H9 (cell line): ENCODE data around the gene IFT122. TPM values are rescaled to one million over a fixed set of nuclear protein-coding genes. Genes with fewer than 3 reads are reported as not detected.

Experiments used
- DNase-seq: peaks from one replicate; pipeline ENCODE4 v3.0.0-alpha.2; 2017
- H2AFZ ChIP-seq: one replicate; pipeline ENCODE4 v1.6.1; 2013; ENCODE audit warnings: mild to moderate bottlenecking, low read length, control low read depth, moderate library complexity
- H2AK5ac ChIP-seq: 2 replicates; pipeline ENCODE4 v1.6.1; 2013; ENCODE audit warnings: low read length, control low read depth, mixed read lengths; ENCODE audit not compliant: insufficient read length
- H2BK120ac ChIP-seq: one replicate; pipeline ENCODE4 v1.6.1; 2013; ENCODE audit warnings: low read depth, mild to moderate bottlenecking, low read length, control low read depth, inconsistent platforms; ENCODE audit not compliant: poor library complexity, severe bottlenecking
- H2BK12ac ChIP-seq: 2 replicates; pipeline ENCODE4 v1.6.1; 2013; ENCODE audit warnings: low read length, control low read depth, mixed read lengths, low read depth; ENCODE audit not compliant: insufficient read length
- H2BK15ac ChIP-seq: 2 replicates; pipeline ENCODE4 v1.6.1; 2013; ENCODE audit warnings: low read depth, low read length, control low read depth
- H2BK20ac ChIP-seq: one replicate; pipeline ENCODE4 v1.6.1; 2013; ENCODE audit warnings: low read depth, mild to moderate bottlenecking, low read length, control low read depth, inconsistent platforms; ENCODE audit not compliant: poor library complexity, severe bottlenecking
- H2BK5ac ChIP-seq: 2 replicates; pipeline ENCODE4 v1.6.1; 2013; ENCODE audit warnings: low read length, control low read depth, mixed read lengths; ENCODE audit not compliant: insufficient read length
- H3K14ac ChIP-seq: 2 replicates; pipeline ENCODE4 v1.6.1; 2013; ENCODE audit warnings: low read length, control low read depth; ENCODE audit not compliant: insufficient read depth
- H3K18ac ChIP-seq: 2 replicates; pipeline ENCODE4 v1.6.1; 2013; ENCODE audit warnings: low read depth, mild to moderate bottlenecking, mixed read lengths, low read length, control low read depth; ENCODE audit not compliant: insufficient read length
- H3K23ac ChIP-seq: 2 replicates; pipeline ENCODE4 v1.6.1; 2013; ENCODE audit warnings: low read length, control low read depth, mixed read lengths, low read depth; ENCODE audit not compliant: insufficient read length
- H3K23me2 ChIP-seq: 2 replicates; pipeline ENCODE4 v1.6.1; 2013; ENCODE audit warnings: low read depth, mild to moderate bottlenecking, mixed read lengths, low read length, control low read depth; ENCODE audit not compliant: insufficient read length, poor library complexity, severe bottlenecking
- H3K27ac ChIP-seq: 2 replicates; pipeline ENCODE4 v1.5.1; 2013; ENCODE audit warnings: low read length, control low read depth, mixed read lengths, low read depth; ENCODE audit not compliant: insufficient read length
- H3K27me3 ChIP-seq: 2 replicates; pipeline ENCODE4 v1.6.1; 2013; ENCODE audit warnings: low read length, control low read depth, inconsistent platforms; ENCODE audit not compliant: insufficient read depth
- H3K4ac ChIP-seq: 2 replicates; pipeline ENCODE4 v1.6.1; 2013; ENCODE audit warnings: low read depth, mild to moderate bottlenecking, control low read depth, inconsistent platforms, low read length, moderate library complexity
- H3K4me1 ChIP-seq: 2 replicates; pipeline ENCODE4 v1.6.1; 2013; ENCODE audit warnings: low read length, control low read depth, inconsistent platforms; ENCODE audit not compliant: insufficient read depth
- H3K4me2 ChIP-seq: 2 replicates; pipeline ENCODE4 v1.6.1; 2013; ENCODE audit warnings: low read length, control low read depth, mixed read lengths; ENCODE audit not compliant: insufficient read length, insufficient read depth
- H3K56ac ChIP-seq: 2 replicates; pipeline ENCODE4 v1.6.1; 2013; ENCODE audit warnings: low read depth, mild to moderate bottlenecking, mixed read lengths, low read length, control low read depth; ENCODE audit not compliant: insufficient read length
- H3K79me1 ChIP-seq: 2 replicates; pipeline ENCODE4 v1.6.1; 2013; ENCODE audit warnings: low read depth, mild to moderate bottlenecking, moderate library complexity, low read length, control low read depth, inconsistent platforms; ENCODE audit not compliant: insufficient read depth, poor library complexity, severe bottlenecking
- H3K79me2 ChIP-seq: 2 replicates; pipeline ENCODE4 v1.6.1; 2013; ENCODE audit warnings: low read length, control low read depth, inconsistent platforms; ENCODE audit not compliant: insufficient read depth
- H3K9ac ChIP-seq: 2 replicates; pipeline ENCODE4 v1.6.1; 2013; ENCODE audit warnings: low read length, control low read depth, mixed read lengths; ENCODE audit not compliant: insufficient read length; ENCODE audit errors: extremely low read depth
- H3K9me3 ChIP-seq: one replicate; pipeline ENCODE4 v1.6.1; 2013; ENCODE audit warnings: low read depth, low read length, inconsistent platforms; ENCODE audit not compliant: control insufficient read depth
- H3T11ph ChIP-seq: one replicate; pipeline ENCODE4 v1.6.1; 2013; ENCODE audit warnings: mild to moderate bottlenecking, low read length, control low read depth, inconsistent platforms
- H4K20me1 ChIP-seq: one replicate; pipeline ENCODE4 v1.6.1; 2013; ENCODE audit not compliant: control insufficient read depth, insufficient read length, insufficient read depth
- H4K5ac ChIP-seq: 2 replicates; pipeline ENCODE4 v1.6.1; 2013; ENCODE audit warnings: low read depth, mild to moderate bottlenecking, mixed read lengths, low read length, control low read depth; ENCODE audit not compliant: insufficient read length
- H4K8ac ChIP-seq: replicated peaks from 2 replicates; pipeline ENCODE4 v1.6.1; 2013; ENCODE audit warnings: low read length, control low read depth, mixed read lengths, low read depth; ENCODE audit not compliant: insufficient read length
- H4K91ac ChIP-seq: 2 replicates; pipeline ENCODE4 v1.6.1; 2013; ENCODE audit warnings: low read depth, mild to moderate bottlenecking, moderate library complexity, mixed read lengths, low read length, control low read depth; ENCODE audit not compliant: insufficient read length
- H3K27ac Mint-ChIP-seq, 3 experiments: 2 replicates in 2 of 3; 3 replicates in 1 of 3; pipeline ENCODE4 v1.8.0; 2020 to 2021; ENCODE audit warnings: mixed read lengths in 3 of 3, mild to moderate bottlenecking in 1 of 3, moderate library complexity in 1 of 3
- H3K27me3 Mint-ChIP-seq: 2 replicates; pipeline ENCODE4 v1.8.0; 2021; ENCODE audit warnings: low read depth, mild to moderate bottlenecking, moderate library complexity, mixed read lengths
- H3K36me3 Mint-ChIP-seq, 3 experiments: 2 replicates in 2 of 3; 3 replicates in 1 of 3; pipeline ENCODE4 v1.8.0; 2020 to 2021; ENCODE audit warnings: low read depth in 3 of 3, mixed read lengths in 3 of 3; ENCODE audit not compliant: insufficient read depth in 1 of 3
- H3K4me1 Mint-ChIP-seq, 2 experiments: 2 replicates each; pipeline ENCODE4 v1.8.0; 2020; ENCODE audit warnings: mixed read lengths in 2 of 2
- H3K4me3 Mint-ChIP-seq, 2 experiments: 2 replicates in 1 of 2; 3 replicates in 1 of 2; pipeline ENCODE4 v1.8.0; 2020 to 2021; ENCODE audit warnings: mild to moderate bottlenecking in 2 of 2, mixed read lengths in 2 of 2, moderate library complexity in 1 of 2
- H3K9me3 Mint-ChIP-seq, 2 experiments: 2 replicates in 1 of 2; 3 replicates in 1 of 2; pipeline ENCODE4 v1.8.0; 2020; ENCODE audit warnings: mild to moderate bottlenecking in 2 of 2, mixed read lengths in 2 of 2, moderate library complexity in 1 of 2
- CTCF ChIP-seq: fragments of 200-600 bp; sonication (generic); conservative IDR thresholded peaks from 3 replicates; pipeline ENCODE4 v1.8.0; 2021; ENCODE audit warnings: antibody characterized with exemption, mild to moderate bottlenecking
- WGBS: extraction: QIAGEN DNeasy Blood & Tissue Kit; methylation state at CpG from one replicate; pipeline ENCODE4 v1.1.7; 2013; ENCODE audit warnings: missing lambda C conversion rate, low lambda C conversion rate, mixed read lengths; ENCODE audit not compliant: insufficient read length; ENCODE audit errors: extremely low coverage; 5-methylcytosine and 5-hydroxymethylcytosine counted together
- total RNA-seq: library from RNA; stranded (reverse); gene quantifications from 2 replicates; pipeline ENCODE4 v1.2.1, GENCODE V29; 2021

Gene IFT122
- total RNA-seq, 1 experiment from 2014 or later = 19.3 TPM

GRCh38 chr3:129548104-129548965 lies 108.3 kb downstream of the IFT122 start:
- Histone ChIP-seq H3K9me3 (no peaks in the 10 kb centered on the region), H3K23ac (no peak overlapping the region), H3K18ac (no peak overlapping the region), H3K14ac (no peak overlapping the region), H3K27ac (no peak overlapping the region), H3K79me2 (no peaks in the 10 kb centered on the region), H4K20me1 (no peaks in the 10 kb centered on the region), H2BK120ac (no peak overlapping the region), H2BK12ac (no peak overlapping the region), H2AK5ac (no peak overlapping the region), H4K8ac (no peak overlapping the region), H2BK15ac (no peak overlapping the region), H4K91ac (no peak overlapping the region), H3K23me2 (no peaks in the 10 kb centered on the region), H3K56ac (no peak overlapping the region), H2BK20ac (no peak overlapping the region), H3K4ac (no peak overlapping the region), H4K5ac (no peak overlapping the region), H2BK5ac (no peak overlapping the region), H3K4me2 (no peak overlapping the region), H3K27me3 (no peaks in the 10 kb centered on the region; the same call in 1 of the 2 replicates), H3T11ph (no peak overlapping the region), H3K9ac (no peak overlapping the region), H3K4me1 (no peaks in the 10 kb centered on the region; the same call in 1 of the 2 replicates), H3K79me1 (no peaks in the 10 kb centered on the region), H2AFZ (no peak overlapping the region)
- DNase-seq = no peak
- WGBS = no CpG with 5 or more reads among the region's 19 CpGs
- H3K4me3 Mint-ChIP-seq = no peak overlapping the region
- H3K9me3 Mint-ChIP-seq = no peaks in the 10 kb centered on the region
- H3K4me1 Mint-ChIP-seq = peaks cover 15 to 25% of the 10 kb centered on the region in 2 experiments
- no peak for TF ChIP-seq CTCF
- H3K36me3 Mint-ChIP-seq = no peaks in the 10 kb centered on the region
- H3K27me3 Mint-ChIP-seq = no peaks in the 10 kb centered on the region
- H3K27ac Mint-ChIP-seq = peak overlapping the region in 1 of 3 experiments; percentile 52; a peak in 4 of 7 replicates
